HG02588 (cell line): Measurements from ENCODE around the gene DENND4B.
A peak's percentile ranks its signal among the peaks of the same experiment; 100 is the strongest.

Source experiments
- ATAC-seq: cut with Tn5 transposase; IDR thresholded peaks from one replicate; pipeline ENCODE4 v1.9.1; 2021; ENCODE audit warnings: mild to moderate bottlenecking, moderate library complexity; ENCODE audit not compliant: unreplicated experiment

The DENND4B gene

DNA sequence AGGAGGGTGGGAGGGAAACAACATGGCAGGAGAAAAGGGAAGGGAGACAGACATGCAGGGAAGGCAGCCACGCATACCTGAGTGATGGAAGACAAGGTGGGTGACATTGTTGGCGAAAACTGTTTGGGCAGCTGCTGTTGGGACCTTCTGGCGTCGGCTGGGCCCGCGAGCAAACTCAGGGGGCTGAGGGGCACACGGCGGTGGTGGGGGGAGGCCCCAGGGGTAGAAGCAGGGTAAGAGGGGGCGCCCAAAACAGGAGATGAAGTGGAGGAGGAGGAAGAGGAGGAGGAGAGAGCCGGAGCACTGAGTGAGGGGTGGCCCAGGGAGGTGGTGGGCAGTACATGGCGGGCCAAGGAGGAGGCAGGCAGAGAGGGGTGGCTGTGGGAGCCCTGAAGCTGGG, 4.7 kb upstream of the DENND4B start:
- ATAC-seq: no peak

DNA sequence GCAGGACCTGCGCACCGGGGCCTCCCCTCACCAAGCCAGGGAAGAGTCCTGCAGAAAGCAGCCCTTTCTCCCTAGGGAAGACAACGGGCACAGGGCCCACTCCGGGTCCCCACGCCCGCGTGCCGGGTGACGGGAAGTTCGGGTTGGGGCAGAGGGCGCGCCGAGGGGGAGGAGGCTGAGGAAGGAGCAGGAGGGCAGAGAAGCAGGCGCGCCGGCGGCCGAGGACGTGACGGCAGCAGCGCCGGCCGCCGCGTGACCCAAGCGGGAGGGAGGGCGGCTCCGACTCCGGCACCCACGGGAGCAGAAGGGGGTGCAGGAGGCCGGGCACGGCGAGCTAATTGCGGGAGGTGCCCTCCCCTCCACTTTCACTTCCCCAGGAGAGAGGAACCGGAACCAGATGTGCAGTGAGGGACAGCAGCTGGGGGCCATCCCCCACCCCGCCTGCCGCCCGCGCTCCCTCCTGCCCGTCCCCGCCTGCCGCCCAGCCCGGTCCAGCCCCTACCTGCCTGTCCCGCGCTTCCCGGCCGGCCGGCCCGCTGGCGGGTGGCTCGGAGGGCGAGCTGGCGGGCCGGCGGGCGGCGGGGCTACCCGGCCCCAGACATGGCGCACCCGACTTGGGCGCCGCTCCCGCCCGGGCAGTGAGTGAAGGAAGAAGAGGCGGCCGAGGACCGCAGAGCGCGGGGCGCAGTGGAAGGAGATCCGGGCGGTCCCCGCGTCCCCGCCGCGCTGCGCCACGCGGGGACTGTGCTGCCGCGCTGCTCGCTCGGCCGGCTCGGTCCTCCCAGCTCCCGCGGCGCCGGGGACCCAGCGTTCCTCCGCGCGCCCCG, 510 bp downstream of the DENND4B start:
- peak; percentile 61 for ATAC-seq

DNA sequence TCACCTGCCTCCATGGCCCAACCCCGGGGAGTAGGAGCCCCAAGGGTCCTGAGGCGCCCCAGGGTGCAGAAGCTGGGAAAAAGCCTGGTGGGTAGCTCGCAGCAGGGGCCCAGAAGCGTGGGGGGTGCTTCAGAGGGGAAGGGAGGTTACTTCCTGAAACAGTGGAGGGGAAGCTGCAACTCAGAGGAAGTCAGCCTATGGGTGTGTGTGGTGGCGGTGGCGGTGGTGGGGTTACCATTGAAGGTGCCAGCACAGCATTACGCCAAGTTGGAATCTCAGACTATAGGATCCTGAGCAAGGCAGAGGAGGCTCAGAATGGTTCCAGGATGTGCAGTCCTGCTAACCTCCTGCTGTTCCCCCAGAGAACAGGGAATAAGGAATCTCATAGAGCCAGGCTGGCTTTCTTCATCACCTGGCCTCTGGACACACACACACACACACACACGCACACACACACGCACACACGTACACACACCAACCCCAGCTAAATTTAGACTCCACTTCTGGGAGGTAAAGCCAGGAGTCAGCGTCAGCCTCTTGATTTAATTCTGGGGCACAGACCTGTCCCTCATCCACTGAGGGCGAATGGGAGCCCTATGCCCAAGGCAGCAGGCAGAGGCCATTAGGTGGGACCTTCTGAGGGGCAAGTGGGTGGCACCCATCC, 1.3 kb downstream of the DENND4B start:
- ATAC-seq: no peak

DNA sequence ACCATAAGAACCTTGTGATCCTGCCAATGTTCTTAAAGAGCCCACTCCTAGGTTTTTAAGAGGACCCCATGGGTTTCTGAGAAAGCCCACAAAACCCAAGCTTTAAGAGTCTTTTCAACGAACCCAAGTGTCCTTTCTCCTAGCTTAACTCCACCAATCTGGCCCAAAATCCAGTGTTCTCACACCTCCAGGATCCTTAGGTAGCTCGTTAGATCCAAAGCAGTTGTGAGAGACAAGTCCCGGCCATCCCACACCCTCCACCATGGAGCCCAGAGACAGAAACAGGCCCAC, 1.7 kb downstream of the DENND4B start:
- ATAC-seq: no peak

DNA sequence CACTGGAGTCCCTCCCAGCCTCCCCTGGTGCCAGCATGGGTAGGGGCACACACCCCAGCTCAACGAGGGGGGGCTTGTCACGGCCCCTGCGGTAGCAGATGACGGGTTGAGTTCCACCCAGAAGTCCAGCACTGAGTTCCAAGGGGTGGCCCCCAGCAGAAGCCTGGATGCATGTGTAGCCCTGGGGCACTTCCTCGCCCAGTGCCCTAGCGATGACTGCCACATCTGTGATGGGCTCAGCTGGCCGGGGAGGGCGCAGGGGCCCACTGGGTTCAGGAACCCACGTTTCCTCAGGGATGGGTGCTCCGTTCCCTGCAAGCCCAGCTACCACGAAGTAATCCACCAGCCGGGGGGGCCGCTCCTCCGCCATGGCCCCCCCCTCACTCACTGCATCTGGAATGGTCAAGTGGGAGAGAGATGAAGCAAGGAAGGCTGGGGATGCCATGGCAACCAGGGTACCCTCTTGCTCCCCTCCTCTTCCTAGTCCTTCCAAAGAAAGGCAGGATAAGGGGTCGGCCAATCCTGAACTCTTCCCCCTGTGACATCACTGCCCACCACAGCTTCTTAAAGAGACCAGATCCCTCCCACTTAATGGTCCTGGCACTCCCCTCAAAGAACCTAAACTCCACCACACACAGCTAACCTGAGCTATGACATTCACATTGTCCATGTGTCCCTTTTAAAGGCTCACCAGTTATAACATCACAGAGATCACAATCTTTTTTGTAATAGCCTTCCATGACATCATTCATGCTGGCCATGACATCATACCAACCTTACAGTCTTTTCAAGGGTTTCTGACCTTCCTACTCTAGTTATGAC, 2.3 kb downstream of the DENND4B start:
- ATAC-seq: no peak

DNA sequence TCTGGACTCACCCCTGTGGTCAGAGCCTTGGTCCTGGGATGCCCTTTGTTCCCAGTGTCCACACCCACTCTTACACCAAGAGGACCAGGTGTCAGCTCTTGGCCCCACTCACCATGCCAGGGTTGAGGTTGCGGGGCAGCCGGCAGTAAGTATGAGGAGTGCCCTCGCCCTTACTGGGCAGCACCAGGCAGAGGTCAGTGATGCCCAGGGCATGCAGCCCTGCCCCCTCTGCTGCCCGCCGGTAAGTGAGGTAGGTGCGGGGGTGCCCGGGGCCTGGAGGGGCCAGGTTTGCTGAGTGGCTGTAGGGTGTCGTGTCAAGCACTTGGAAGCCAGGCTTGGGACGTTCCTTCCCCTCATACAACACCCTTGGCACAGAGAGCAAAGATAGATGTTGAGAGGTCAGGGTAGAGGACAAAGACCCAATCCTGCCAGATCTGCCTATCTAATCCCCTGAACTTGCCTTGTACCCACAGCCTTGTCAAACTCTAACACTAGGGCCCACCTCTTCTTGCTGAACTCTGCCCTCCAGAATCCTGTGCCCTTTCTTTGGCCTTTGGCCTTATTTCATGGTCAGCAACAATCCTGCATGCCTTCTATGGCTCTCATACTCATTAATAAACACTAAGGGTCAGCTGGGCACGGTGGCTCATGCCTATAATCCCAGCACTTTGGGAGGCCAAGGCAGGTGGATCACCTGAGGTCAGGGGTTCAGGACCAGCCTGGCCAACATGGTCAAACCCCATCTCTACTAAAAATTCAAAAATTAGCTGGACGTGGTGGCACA, 3.6 kb downstream of the DENND4B start:
- no peak for ATAC-seq

DNA sequence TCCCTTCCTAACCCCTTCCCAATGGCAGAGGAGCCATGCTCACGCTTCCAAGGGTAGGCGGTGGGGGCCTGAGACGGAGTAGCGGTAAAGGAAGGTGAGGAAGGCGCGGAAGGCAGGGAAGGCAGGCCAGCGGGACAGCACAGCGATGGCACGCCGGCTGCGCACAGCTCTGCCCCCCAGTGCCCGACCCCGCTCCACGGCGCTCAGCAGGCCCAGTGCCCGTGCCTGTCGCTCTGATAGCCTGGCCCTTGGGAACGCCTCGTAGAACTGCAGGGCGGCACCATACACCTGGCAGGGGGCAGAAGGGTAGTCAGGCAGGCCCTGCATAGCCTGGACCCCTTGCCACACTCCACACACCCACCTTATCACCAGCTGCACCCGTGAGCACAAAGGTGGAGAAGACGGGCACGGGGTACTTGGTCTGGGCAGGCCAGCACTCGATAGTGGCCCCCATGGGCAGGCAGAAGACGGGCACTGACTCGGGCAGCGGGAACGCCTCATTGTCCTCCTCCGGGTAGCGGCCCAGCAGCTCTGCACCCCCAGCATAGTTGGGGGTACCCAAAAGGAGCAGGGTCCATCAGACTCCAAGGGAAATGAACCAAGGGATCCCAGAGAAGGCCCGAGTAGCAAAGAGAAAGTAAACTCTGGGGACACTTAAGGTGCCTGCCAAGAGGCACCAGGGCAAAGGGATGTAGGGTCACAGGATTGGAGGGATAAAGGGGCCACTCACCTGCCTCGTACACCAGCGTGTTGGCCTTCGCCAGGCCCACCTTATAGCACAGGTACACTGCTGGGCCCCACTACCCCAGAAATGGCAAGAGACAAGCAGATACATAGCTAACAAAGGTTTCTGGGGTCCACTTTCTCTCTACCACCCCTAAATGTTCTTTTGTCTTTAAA, 4.4 kb downstream of the DENND4B start:
- ATAC-seq: no peak

DNA sequence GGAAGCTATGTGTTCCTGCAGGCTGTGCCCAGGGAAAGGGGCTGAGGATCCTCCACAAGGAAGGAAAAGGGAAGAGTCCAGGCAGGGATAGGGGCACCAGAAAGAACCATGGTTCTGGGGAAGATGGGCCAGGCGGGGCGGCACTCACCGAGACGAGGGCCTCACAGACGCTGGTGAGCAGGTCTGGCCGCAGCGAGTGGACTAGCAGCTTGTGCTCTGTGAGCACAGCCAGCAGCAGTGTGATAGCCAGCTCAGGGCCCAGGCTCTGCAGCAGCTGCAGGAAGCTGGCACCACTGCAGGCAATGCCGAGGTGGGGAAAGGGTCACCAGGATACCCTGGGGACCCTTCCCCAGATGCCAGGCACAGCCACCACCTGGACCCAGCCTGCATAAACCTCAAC, 5.8 kb downstream of the DENND4B start:
- no peak for ATAC-seq

DNA sequence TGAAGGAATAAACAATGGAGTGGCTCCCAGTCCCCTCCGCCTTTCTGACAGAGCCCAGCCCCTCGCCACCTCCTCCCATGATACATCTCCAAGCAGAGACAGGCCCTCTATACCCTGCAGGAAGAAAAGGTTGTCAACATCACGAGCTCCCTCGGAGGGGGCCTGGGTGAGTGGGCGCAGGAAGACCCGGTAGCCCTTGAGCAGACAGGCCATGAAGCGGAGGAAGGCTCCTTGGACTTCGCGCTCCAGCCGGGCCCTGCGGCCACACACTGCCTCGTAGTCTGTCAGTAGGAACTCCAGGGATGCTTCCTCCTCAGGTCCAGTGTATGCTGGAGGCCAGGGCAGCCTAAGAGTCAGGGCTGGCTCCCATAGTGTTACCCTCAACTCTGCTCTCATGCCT, 7.0 kb downstream of the DENND4B start:
- no peak for ATAC-seq

DNA sequence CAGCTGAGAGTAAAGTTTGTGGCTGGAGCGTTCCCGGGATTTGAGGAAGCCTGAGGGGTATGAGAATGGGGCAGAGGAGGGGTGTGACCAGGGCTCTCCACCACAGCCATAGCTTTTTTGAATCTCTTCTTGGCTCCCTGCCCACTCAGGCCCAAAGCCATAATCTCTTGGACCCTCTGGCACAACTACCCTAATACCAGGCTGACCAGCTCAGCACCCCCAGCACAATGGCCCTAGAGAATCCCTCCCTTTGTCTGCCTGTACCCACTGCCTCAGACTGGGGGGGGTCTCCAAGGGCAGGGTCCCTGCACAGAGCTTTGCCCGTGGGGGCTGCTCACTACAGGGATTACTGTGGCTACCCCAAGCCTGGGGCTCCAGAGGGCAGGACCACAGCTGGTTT, 7.5 kb downstream of the DENND4B start:
- ATAC-seq: no peak

DNA sequence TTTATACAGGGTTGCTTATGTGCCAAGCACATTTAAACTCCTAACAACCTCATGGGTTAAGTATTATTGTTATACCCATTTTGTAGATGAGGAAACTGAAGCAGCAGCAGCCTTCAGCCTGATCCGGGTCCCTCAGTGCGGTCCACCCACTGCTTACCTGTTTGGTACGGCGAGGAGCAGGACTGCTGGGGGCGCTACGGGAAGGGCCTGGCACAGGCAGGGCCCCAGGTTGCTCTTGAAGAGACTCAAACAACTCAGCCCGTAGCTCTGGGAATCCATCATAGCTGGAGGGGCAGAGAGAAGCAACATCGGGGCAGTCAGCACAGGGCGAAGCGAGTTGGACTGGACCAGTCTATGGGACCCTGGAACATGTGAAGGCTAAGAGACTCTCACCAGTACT, 9.2 kb downstream of the DENND4B start:
- ATAC-seq: no peak

DNA sequence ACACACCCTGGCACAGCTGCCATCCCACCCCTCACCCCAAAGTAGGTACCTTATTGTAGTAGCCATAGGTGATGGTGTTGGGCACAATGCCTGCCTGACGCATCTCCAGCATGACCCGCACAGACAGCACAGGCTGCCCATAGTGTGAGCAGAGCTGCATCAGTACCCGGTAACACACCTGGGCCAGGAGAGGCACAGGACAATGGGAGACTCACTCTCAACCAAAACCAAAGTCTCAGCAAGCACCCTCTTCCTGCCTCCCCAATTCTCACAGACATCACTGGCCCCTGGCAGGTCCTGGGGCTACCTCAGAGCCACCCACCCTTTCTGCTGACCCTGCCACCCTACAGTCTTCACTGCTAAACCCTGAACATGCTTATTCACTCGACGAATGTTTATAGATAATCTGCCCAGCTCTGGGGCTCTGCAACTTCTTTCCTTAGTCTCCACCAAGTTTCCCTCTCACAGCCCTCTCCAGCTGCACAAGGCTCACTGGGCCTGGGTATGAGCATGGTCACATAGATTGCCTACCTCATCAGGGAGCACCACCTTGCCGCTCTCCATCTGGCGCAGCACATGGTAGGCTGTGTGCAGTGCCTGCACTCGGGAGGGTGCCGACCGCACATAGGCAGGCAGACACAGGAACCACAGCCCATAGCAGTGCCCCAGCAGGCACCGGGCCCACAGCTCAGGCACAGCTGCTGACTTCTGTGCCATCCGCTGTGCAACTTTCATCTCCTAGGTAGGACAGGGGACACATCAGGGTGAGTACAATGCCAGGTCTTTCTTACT, 10.3 kb downstream of the DENND4B start:
- ATAC-seq: no peak

DNA sequence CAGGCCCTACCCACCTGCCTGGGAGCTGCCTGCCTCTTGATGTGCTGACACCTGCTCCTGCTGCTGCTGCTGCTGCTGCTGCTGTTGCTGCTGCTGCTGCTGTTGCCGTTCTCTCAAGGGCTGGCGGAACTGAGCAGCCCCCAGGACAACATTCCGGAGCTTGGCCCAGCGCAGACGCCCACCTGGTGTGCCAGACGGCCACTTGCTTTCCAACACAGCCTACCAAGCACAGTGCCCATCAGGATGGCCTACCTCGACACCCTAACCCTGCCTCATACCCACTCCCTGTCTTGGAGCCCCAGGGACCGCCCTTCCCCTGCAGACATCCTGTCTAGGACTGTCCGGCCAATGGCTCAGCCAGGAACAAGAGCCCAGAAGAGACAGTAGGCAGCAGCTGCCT, 11.8 kb downstream of the DENND4B start:
- ATAC-seq: no peak

DNA sequence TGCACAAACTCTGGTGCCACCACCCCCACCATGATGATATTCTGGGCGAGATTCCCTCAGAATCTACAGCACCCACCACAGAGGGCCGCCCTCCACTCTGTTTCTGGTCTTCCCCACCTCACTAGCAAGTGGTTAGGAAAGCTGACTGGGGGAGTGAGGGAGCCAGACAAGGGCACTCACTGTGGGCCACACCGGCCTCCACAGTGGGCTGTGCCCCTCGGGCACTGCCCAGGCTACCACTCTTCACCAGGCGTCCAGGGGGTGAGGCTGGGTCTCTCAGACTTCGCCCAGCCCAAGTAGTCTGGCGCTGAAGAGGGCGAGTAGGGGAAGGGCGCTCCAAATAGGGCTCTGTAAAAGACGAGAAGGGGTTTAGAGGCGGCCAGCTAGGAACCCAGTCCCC, 12.6 kb downstream of the DENND4B start:
- no peak for ATAC-seq

DNA sequence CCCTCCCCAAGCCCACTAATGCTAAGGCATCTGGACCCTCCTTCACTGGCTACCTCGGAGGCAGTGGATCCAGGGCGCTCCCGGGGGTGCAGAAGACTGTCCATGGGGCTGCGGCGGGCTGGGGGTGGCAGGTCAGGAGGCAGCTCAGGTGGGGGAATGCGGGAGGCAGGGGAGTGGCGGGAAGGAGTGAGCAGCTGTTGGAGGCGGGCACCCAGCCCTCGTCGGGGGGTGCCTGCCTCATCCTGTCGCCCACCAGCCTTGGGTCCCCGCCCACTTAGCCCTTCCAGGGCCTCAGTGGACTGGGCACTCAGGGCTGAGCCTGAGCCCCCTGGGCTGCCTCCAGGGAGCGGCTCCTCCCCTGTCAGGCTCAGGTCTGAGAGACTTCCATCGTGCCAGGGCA, 13.1 kb downstream of the DENND4B start:
- no peak for ATAC-seq

DNA sequence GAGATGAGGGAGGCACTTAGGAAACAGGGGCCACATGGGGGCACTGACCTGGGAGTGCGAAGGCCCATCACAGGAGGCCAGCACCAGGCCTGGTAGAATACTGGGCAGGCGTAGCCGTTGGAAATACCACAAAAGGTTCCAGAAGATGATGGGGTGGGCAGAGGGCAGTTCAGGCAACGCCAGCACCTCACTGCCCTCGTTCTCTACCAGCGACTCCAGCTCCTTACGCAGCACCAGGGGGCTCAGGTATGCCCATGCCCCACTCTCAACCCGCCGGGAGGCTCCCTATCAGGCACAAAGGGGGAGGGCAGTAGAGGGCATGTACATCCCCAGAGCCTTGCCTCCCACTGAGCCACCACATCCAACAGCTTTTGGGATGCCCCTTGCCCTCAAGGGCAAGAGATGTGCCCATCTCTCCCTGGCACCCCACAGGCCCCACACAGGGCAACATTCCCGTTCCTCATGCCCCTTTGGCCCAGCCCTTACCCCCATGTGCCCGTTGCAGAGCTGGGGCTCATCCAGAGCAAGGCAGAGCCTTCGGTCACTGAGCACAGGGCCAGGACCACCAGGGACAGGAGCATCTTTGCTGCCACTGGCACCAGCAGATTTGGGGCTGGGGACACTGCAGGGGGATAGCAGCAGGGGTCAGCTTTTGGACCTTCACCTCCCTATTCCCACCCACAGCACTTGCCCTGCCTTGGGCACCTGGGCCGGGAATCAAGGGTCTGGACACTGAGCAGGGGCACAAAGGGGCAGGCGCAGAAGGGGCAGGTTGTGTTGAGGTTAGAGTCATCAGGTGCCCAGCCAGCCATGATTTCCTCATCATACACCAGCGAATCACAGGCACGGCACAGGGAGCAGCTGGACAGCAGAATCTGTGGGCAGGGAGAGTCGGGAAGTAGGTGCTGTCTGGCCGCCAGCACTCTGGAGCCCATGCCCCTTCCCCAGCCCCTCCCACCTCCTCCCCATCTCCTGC, 14.1 kb downstream of the DENND4B start:
- no peak for ATAC-seq

DNA sequence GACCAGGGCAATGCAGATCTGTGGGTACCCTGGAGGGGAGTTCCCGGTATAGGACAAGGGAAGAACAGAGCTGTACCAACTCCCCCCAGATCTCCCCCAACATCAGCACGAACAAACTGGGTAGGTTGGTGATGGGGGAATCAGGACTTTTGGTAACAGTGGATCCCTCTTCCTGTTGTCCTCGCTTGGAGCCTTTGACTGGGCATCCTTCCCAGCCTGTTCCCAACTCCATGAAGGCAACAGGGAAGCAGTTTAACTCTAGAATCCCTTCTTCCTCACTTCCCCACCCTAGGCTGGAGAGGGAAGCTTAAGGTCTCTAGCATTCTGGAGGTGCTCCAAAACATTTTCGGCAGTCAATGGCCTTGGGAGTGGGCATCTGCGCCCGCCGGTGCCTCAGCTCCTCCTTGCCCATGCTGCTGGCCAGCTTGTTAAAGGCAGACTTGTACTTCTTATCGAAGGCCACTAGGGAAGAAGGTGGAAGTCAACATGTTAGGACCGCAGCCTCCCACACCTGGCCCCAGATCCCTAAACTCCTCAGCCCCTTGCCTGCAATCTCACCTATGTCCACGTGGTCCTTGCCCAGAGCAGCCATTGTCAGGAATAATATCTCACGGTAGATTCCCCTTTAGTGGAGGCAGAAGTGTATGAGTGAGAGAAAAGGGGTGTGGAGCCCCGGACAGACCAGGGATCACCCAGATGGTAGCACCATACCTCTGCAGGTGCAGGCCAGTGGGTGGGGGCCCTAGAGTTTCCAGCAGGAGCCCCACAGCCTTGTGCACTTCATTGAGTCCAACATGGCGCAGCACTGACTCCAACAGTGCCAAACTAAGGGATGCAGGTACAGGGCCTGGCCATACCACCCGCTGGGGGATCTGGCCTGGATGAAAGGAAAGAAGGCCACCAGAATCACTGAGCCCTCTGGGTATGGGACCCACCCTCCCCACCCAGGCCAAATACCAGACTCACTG, 16.3 kb downstream of the DENND4B start:
- no peak for ATAC-seq
